Choroid plexus epithelial cell (primary cell): Measurements from ENCODE around the gene NCBP2.
A peak's percentile ranks its signal among the peaks of the same experiment; 100 is the strongest.

Experiments
- DNase-seq: peaks from one replicate; pipeline ENCODE4 v3.0.0-alpha.2; 2010; ENCODE audit warnings: low read depth
- H3K4me3 ChIP-seq: 2 replicates; pipeline ENCODE4 v1.5.1; 2011; ENCODE audit warnings: low read depth, mild to moderate bottlenecking, control low read depth, low read length, moderate library complexity
- CTCF ChIP-seq: conservative IDR thresholded peaks from 2 replicates; pipeline ENCODE4 v1.5.1; 2011; ENCODE audit warnings: low read depth, mild to moderate bottlenecking, control low read depth, inconsistent platforms, low read length, moderate library complexity

NCBP2 gene

GRCh38 chr3:196962108-196962929 lies 20.0 kb upstream of the NCBP2 start:
- no peak overlapping the region for H3K4me3 ChIP-seq
- DNase-seq = no peak
- no peak for TF ChIP-seq CTCF

- no peak for TF ChIP-seq CTCF
- H3K4me3 ChIP-seq = no peak overlapping the region
- DNase-seq = no peak
These were observed 12.5 kb upstream of the NCBP2 start for GRCh38 chr3:196954832-196955231.

GRCh38 chr3:196951371-196951770 lies 9.0 kb upstream of the NCBP2 start:
- TF ChIP-seq CTCF = no peak
- no peak for DNase-seq
- no peak overlapping the region for H3K4me3 ChIP-seq

- no peak for DNase-seq
- no peak for TF ChIP-seq CTCF
These were observed 7.4 kb upstream of the NCBP2 start for GRCh38 chr3:196949750-196950149.

GRCh38 chr3:196949285-196949619 lies 6.9 kb upstream of the NCBP2 start:
- no peak for TF ChIP-seq CTCF
- DNase-seq = no peak
- H3K4me3 ChIP-seq = no peak overlapping the region

More at GRCh38 chr3:196949750-196950149, 7.4 kb upstream of the NCBP2 start:
- no peak overlapping the region for H3K4me3 ChIP-seq

- H3K4me3 ChIP-seq = no peak overlapping the region
- peak; percentile 43 for DNase-seq
- TF ChIP-seq CTCF = peak; percentile 48
These were observed 6.3 kb upstream of the NCBP2 start for GRCh38 chr3:196948442-196949284.
